Measurements from ENCODE around the gene CAMLG.

GRCh38 chr5:134735243-134735642, 3.1 kb upstream of the CAMLG start:
- no peak for TF ChIP-seq CTCF (IDR thresholded peaks at IDR 0.05)
- TF ChIP-seq POLR2A (IDR thresholded peaks at IDR 0.05), result no peak
- TF ChIP-seq EP300 (IDR thresholded peaks at IDR 0.05), result no peak
